HepG2 (cell line): ENCODE data around the gene FZD4. TPM values are rescaled to one million over a fixed set of nuclear protein-coding genes. Genes with fewer than 3 reads are reported as not detected.

Source experiments
- ATAC-seq: fragments of 200-7000 bp; cut with Tn5 transposase; 3 replicates; pipeline ENCODE4 v1.9.1; 2020; ENCODE audit warnings: mild to moderate bottlenecking, moderate library complexity
- BruUV-seq: library from RNA; stranded (reverse); fragments of 400-500 nt; replicated peaks from 2 replicates; lab custom pipeline; 2021; lab: Mats Ljungman, UMichigan
- CTCF ChIA-PET: fragments of 300-600 bp; formaldehyde crosslinking; extraction: SDS; loops from one replicate; lab custom pipeline; 2021; ENCODE audit warnings: low total read pairs, inconsistent platforms, low intra/inter-chr PET ratio; lab: Yijun Ruan, JAX
- POLR2A ChIA-PET: fragments of 350-600 bp; sonication (Branson Sonifier 250); formaldehyde crosslinking; loops from one replicate; lab custom pipeline; 2020; ENCODE audit warnings: antibody characterized with exemption, inconsistent platforms; lab: Yijun Ruan, JAX
- DNase-seq: peaks from one replicate; pipeline ENCODE4 v3.0.0-alpha.2; 2015; ENCODE audit warnings: low spot score
- FAIRE-seq: peaks from 3 replicates; lab custom pipeline; 2011; peaks lifted over from hg19 to GRCh38; lab: Jason Lieb, UNC
- H2AFZ ChIP-seq: one replicate; pipeline ENCODE4 v1.6.1; 2011; ENCODE audit warnings: low read length, inconsistent platforms
- H3K27ac ChIP-seq: fragments of 300-600 bp; 3 replicates; pipeline ENCODE4 v1.8.0; 2011; ENCODE audit warnings: mixed run types, mild to moderate bottlenecking, mixed read lengths, low read length, inconsistent platforms; ENCODE audit not compliant: insufficient read depth; ENCODE audit errors: extremely low read length
- H3K27me3 ChIP-seq, 2 experiments: fragments of 200-600 bp in 1 of 2; 2 replicates in 1 of 2; 3 replicates in 1 of 2; pipeline versions ENCODE4 v1.6.0 to v1.8.0; 2011; ENCODE audit warnings: low read length in 2 of 2, mild to moderate bottlenecking in 2 of 2, moderate library complexity in 2 of 2, inconsistent platforms in 1 of 2; ENCODE audit not compliant: insufficient read depth in 2 of 2, control insufficient read depth in 1 of 2
- H3K36me3 ChIP-seq, 2 experiments: fragments of 200-600 bp in 1 of 2; replicated peaks in 1 of 2; 2 replicates in 1 of 2; 3 replicates in 1 of 2; pipeline versions ENCODE4 v1.5.1 to v1.8.0; 2011; ENCODE audit warnings: low read length in 2 of 2, inconsistent platforms in 1 of 2; ENCODE audit not compliant: insufficient read depth in 2 of 2, control insufficient read depth in 1 of 2
- H3K4me1 ChIP-seq: 2 replicates; pipeline ENCODE4 v1.5.1; 2012; ENCODE audit warnings: low read length, inconsistent platforms; ENCODE audit not compliant: insufficient read depth
- H3K4me2 ChIP-seq: 2 replicates; pipeline ENCODE4 v1.6.0; 2011; ENCODE audit warnings: low read depth, low read length, inconsistent platforms
- H3K4me3 ChIP-seq, 3 experiments: fragments of 200-600 bp in 1 of 3; sonication (generic), shearing (Covaris generic) in 1 of 3; replicated peaks in 1 of 3; 2 replicates each; pipeline ENCODE4 v1.5.1; 2011 to 2016; ENCODE audit warnings: low read length in 3 of 3, inconsistent platforms in 2 of 3, low read depth in 2 of 3, mild to moderate bottlenecking in 2 of 3, control low read depth in 1 of 3, mixed read lengths in 1 of 3; ENCODE audit not compliant: insufficient read depth in 1 of 3
- H3K79me2 ChIP-seq: one replicate; pipeline ENCODE4 v1.6.1; 2011; ENCODE audit warnings: low read length, inconsistent platforms; ENCODE audit not compliant: insufficient read depth
- H3K9ac ChIP-seq: 2 replicates; pipeline ENCODE4 v1.6.0; 2011; ENCODE audit warnings: mild to moderate bottlenecking, low read depth, low read length, inconsistent platforms; ENCODE audit not compliant: insufficient read depth
- H3K9me3 ChIP-seq: 2 replicates; pipeline ENCODE4 v1.5.1; 2012; ENCODE audit warnings: mild to moderate bottlenecking, low read length
- H4K20me1 ChIP-seq: 2 replicates; pipeline ENCODE4 v1.6.0; 2011; ENCODE audit warnings: inconsistent platforms, mild to moderate bottlenecking, low read length, moderate library complexity; ENCODE audit not compliant: insufficient read depth
- ATAD3A ChIP-seq: sonication (generic); formaldehyde crosslinking; IDR thresholded peaks from 2 replicates; pipeline ENCODE4 v1.4.0; 2020; ENCODE audit warnings: missing genetic modification reagents
- ATF7 ChIP-seq, 2 experiments: fragments of 450-650 bp in 1 of 2; sonication (generic) in 1 of 2; formaldehyde crosslinking in 1 of 2; IDR thresholded peaks; 2 replicates each; pipeline versions ENCODE4 v1.4.0 to v1.6.1; 2016 to 2020; ENCODE audit warnings: antibody characterized with exemption in 1 of 2, mild to moderate bottlenecking in 1 of 2, missing genetic modification reagents in 1 of 2
- FOXK2 ChIP-seq: fragments of 450-650 bp; IDR thresholded peaks from 2 replicates; pipeline ENCODE4 v1.6.1; 2016
- HNRNPUL1 ChIP-seq: fragments of 200-400 bp; formaldehyde crosslinking; IDR thresholded peaks from 2 replicates; pipeline ENCODE4 v1.6.1; 2017; ENCODE audit warnings: low read depth, mild to moderate bottlenecking, low read length, moderate library complexity
- KLF15 ChIP-seq: sonication (generic); formaldehyde crosslinking; IDR thresholded peaks from 2 replicates; pipeline ENCODE4 v1.8.1; 2023; ENCODE audit warnings: borderline replicate concordance, mild to moderate bottlenecking, inconsistent platforms, missing genetic modification reagents, mixed read lengths
- RNF2 ChIP-seq: fragments of 450-650 bp; conservative IDR thresholded peaks from 2 replicates; pipeline ENCODE4 v1.6.1; 2016; ENCODE audit warnings: low read depth
- SAP130 ChIP-seq: IDR thresholded peaks from 2 replicates; pipeline ENCODE4 v1.6.1; 2016; ENCODE audit warnings: low read depth
- ZHX1 ChIP-seq: sonication (generic); formaldehyde crosslinking; IDR thresholded peaks from 2 replicates; pipeline ENCODE4 v1.8.1; 2022; ENCODE audit warnings: low read depth, mild to moderate bottlenecking, missing genetic modification reagents
- ZMYM4 ChIP-seq: sonication (generic); formaldehyde crosslinking; IDR thresholded peaks from 2 replicates; pipeline ENCODE4 v1.8.1; 2023; ENCODE audit warnings: mild to moderate bottlenecking, missing genetic modification reagents
- ZNF510 ChIP-seq: sonication (generic); formaldehyde crosslinking; IDR thresholded peaks from 2 replicates; pipeline ENCODE4 v1.4.0; 2020; ENCODE audit warnings: low read depth, mild to moderate bottlenecking, missing genetic modification reagents
- ZNF703 ChIP-seq: sonication (generic); formaldehyde crosslinking; IDR thresholded peaks from 2 replicates; pipeline ENCODE4 v1.5.1; 2020; ENCODE audit warnings: missing genetic modification reagents, mild to moderate bottlenecking, moderate library complexity, borderline replicate concordance
- WGBS: methylation state at CpG from one replicate; pipeline ENCODE4 v1.1.6; 2017; ENCODE audit warnings: low lambda C conversion rate; 5-methylcytosine and 5-hydroxymethylcytosine counted together
- in situ Hi-C: cut with HindIII; loops from 2 replicates; pipeline ENCODE4 v1.10.0; 2017; ENCODE audit warnings: low pct_unique_long_range_greater_than_20kb; ENCODE audit not compliant: extremely low pct_ligation_motif_present
- intact Hi-C: fragments of 100-400 bp; cut with micrococcal nuclease; formaldehyde crosslinking; loops from one replicate; pipeline ENCODE4 v1.10.0; 2022; ENCODE audit not compliant: unreplicated experiment
- polyA plus RNA-seq, 8 experiments: library from polyadenylated mRNA; depleted of rRNA in 3 of 8; stranded (reverse) in 7 of 8; unstranded in 1 of 8; fragments of >200 nt; fragmentation: Illumina TruSeq in 4 of 8; extraction: Trizol in 4 of 8; gene quantifications; 2 replicates each; pipeline versions ENCODE4 v1.2.1 to v1.2.3, GENCODE V29; 2011 to 2016; ENCODE audit warnings: low read depth in 4 of 8, missing spikeins in 1 of 8, mixed read lengths in 1 of 8; ENCODE audit not compliant: insufficient read depth in 1 of 8
- total RNA-seq, 5 experiments: library from RNA; depleted of rRNA; stranded (reverse); fragments of >200 nt; fragmentation: Illumina TruSeq; extraction: Trizol; gene quantifications; 2 replicates each; pipeline ENCODE4 v1.2.3, GENCODE V29; 2016; ENCODE audit warnings: low read depth in 1 of 5
- TF ChIP-seq, protein P1 (sequence below): sonication (generic); formaldehyde crosslinking; IDR thresholded peaks from 2 replicates; pipeline ENCODE4 v1.5.1; 2020; ENCODE audit warnings: mild to moderate bottlenecking, moderate library complexity, missing genetic modification reagents
- TF ChIP-seq, protein P2 (sequence below): sonication (generic); formaldehyde crosslinking; IDR thresholded peaks from 2 replicates; pipeline ENCODE4 v1.4.0; 2020; ENCODE audit warnings: missing genetic modification reagents
- TF ChIP-seq, protein P3 (sequence below): sonication (generic); formaldehyde crosslinking; IDR thresholded peaks from 2 replicates; pipeline ENCODE4 v1.5.0; 2020; ENCODE audit warnings: missing genetic modification reagents

FZD4 gene
- total and polyA plus RNA-seq, 2 of the 13 experiments (the other 11 are each of a cell fraction or from before 2014, with no cell fraction given) = 46.5 to 70.4 TPM

GRCh38 chr11:86957976-86958646 is 2.9 kb upstream of the FZD4 start:
- POLR2A ChIA-PET = interaction anchor here (0.6 to 11.5 kb wide), 4 partner anchors 9 to 50 kb away, joined by 3 to 287 read pairs (median 4); no protein-coding TSS in a partner anchor
- WGBS = 54% methylated on average over 3 of the region's 4 CpGs
- in situ Hi-C loops = loop anchor here (5.0 kb wide), 1 partner anchor 39 kb away; no protein-coding TSS in a partner anchor
- peaks cover 25% of the 10 kb centered on the region for H3K79me2 ChIP-seq
- H3K36me3 ChIP-seq = no peaks in the 10 kb centered on the region; a peak in 1 of 5 replicates
- H3K4me2 ChIP-seq = peak overlapping the region; percentile 94
- ATAC-seq = peak; percentile 47
- H2AFZ ChIP-seq = no peak overlapping the region
- CTCF ChIA-PET = no interaction called here
- no peaks in the 10 kb centered on the region; a peak in 1 of 5 replicates for H3K27me3 ChIP-seq
- peaks cover 2% of the 10 kb centered on the region; the same call in 1 of the 2 replicates for H4K20me1 ChIP-seq
- H3K9me3 ChIP-seq = no peaks in the 10 kb centered on the region
- peak overlapping the region in 1 of 3 experiments; percentile 13; a peak in 1 of 6 replicates for H3K4me3 ChIP-seq
- intact Hi-C loops = loop anchor here (2.0 to 5.0 kb wide), 2 partner anchors 21 to 334 kb away; no protein-coding TSS in a partner anchor
- peaks cover 30% of the 10 kb centered on the region for H3K4me1 ChIP-seq
- peak overlapping the region; percentile 6; the same call in 1 of the 2 replicates for H3K9ac ChIP-seq
- FAIRE-seq = peak; percentile 86
- BruUV-seq = no TSS peak
- peak; percentile 74 for DNase-seq
- peak overlapping the region; percentile 25 for H3K27ac ChIP-seq
- TF ChIP-seq ZMYM4 (peak; percentile 65), ZHX1 (CRISPR knock-in tag) (no peak), ATAD3A (no peak), HNRNPUL1 (no peak), ATF7 (IDR thresholded peaks at IDR 0.05) (no peak), ATF7 (CRISPR knock-in tag; IDR thresholded peaks at IDR 0.05) (no peak), RNF2 (no peak), ZNF703 (CRISPR knock-in tag) (no peak), KLF15 (no peak), SAP130 (CRISPR knock-in tag) (peak; percentile 65), FOXK2 (no peak), ZNF510 (CRISPR knock-in tag) (no peak)
- TF ChIP-seq, protein P1, sequence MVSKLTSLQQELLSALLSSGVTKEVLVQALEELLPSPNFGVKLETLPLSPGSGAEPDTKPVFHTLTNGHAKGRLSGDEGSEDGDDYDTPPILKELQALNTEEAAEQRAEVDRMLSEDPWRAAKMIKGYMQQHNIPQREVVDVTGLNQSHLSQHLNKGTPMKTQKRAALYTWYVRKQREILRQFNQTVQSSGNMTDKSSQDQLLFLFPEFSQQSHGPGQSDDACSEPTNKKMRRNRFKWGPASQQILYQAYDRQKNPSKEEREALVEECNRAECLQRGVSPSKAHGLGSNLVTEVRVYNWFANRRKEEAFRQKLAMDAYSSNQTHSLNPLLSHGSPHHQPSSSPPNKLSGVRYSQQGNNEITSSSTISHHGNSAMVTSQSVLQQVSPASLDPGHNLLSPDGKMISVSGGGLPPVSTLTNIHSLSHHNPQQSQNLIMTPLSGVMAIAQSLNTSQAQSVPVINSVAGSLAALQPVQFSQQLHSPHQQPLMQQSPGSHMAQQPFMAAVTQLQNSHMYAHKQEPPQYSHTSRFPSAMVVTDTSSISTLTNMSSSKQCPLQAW (CRISPR knock-in tag) = peak; percentile 68; the same call in 1 of the 2 replicates
- TF ChIP-seq, protein P2, sequence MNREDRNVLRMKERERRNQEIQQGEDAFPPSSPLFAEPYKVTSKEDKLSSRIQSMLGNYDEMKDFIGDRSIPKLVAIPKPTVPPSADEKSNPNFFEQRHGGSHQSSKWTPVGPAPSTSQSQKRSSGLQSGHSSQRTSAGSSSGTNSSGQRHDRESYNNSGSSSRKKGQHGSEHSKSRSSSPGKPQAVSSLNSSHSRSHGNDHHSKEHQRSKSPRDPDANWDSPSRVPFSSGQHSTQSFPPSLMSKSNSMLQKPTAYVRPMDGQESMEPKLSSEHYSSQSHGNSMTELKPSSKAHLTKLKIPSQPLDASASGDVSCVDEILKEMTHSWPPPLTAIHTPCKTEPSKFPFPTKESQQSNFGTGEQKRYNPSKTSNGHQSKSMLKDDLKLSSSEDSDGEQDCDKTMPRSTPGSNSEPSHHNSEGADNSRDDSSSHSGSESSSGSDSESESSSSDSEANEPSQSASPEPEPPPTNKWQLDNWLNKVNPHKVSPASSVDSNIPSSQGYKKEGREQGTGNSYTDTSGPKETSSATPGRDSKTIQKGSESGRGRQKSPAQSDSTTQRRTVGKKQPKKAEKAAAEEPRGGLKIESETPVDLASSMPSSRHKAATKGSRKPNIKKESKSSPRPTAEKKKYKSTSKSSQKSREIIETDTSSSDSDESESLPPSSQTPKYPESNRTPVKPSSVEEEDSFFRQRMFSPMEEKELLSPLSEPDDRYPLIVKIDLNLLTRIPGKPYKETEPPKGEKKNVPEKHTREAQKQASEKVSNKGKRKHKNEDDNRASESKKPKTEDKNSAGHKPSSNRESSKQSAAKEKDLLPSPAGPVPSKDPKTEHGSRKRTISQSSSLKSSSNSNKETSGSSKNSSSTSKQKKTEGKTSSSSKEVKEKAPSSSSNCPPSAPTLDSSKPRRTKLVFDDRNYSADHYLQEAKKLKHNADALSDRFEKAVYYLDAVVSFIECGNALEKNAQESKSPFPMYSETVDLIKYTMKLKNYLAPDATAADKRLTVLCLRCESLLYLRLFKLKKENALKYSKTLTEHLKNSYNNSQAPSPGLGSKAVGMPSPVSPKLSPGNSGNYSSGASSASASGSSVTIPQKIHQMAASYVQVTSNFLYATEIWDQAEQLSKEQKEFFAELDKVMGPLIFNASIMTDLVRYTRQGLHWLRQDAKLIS (CRISPR knock-in tag) = no peak
- TF ChIP-seq, protein P3, sequence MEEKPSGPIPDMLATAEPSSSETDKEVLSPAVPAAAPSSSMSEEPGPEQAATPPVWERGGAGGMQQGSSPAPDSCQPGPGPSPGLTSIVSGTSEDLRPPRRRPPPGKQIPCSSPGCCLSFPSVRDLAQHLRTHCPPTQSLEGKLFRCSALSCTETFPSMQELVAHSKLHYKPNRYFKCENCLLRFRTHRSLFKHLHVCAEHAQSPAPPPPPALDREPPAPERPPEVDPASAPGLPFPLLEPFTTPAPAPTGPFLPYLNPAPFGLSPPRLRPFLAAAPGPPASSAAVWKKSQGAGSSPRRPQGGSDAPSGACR (CRISPR knock-in tag) = no peak
